ENCODE measurements around the gene GABRB1.
"Not testable (repeated sequence)": the region's sequence is repeated elsewhere in the genome, so short reads cannot be mapped to it uniquely, and the experiment has no call there.

The GABRB1 gene

GRCh38 chr4:47315346-47315745 lies 284.0 kb downstream of the GABRB1 start:
- DNase-seq = peak in 2 of 3 donors; percentile 0 to 9

GRCh38 chr4:47326025-47326424 lies 294.7 kb downstream of the GABRB1 start:
- no peak for DNase-seq

GRCh38 chr4:47330866-47331265 lies 299.5 kb downstream of the GABRB1 start:
- DNase-seq = no peak

GRCh38 chr4:47334652-47335051 lies 303.3 kb downstream of the GABRB1 start:
- no peak for DNase-seq

GRCh38 chr4:47337893-47338292 lies 306.5 kb downstream of the GABRB1 start:
- DNase-seq = no peak

GRCh38 chr4:47340914-47341313 lies 309.5 kb downstream of the GABRB1 start:
- DNase-seq = no peak

- DNase-seq = no peak
Measured at GRCh38 chr4:47342796-47343195, 311.4 kb downstream of the GABRB1 start.

- no peak for DNase-seq
Measured at GRCh38 chr4:47349326-47349725, 318.0 kb downstream of the GABRB1 start.

- DNase-seq = no peak
Measured at GRCh38 chr4:47355568-47355967, 324.2 kb downstream of the GABRB1 start.

- DNase-seq = no peak
Measured at GRCh38 chr4:47359891-47360290, 328.5 kb downstream of the GABRB1 start.

- peak in 2 of 3 donors; percentile 7 to 27 for DNase-seq
Measured at GRCh38 chr4:47367761-47368160, 336.4 kb downstream of the GABRB1 start.

GRCh38 chr4:47368211-47368610 lies 336.8 kb downstream of the GABRB1 start:
- no peak for DNase-seq

- no peak for DNase-seq
Measured at GRCh38 chr4:47372561-47372960, 341.2 kb downstream of the GABRB1 start.

GRCh38 chr4:47373174-47373573 lies 341.8 kb downstream of the GABRB1 start:
- DNase-seq = peak in 2 of 3 donors; percentile 34 to 36

- peak in 1 of 3 donors; percentile 1 for DNase-seq
Measured at GRCh38 chr4:47373709-47374108, 342.3 kb downstream of the GABRB1 start.

GRCh38 chr4:47374477-47374876 lies 343.1 kb downstream of the GABRB1 start:
- DNase-seq = no peak

- DNase-seq = not testable (repeated sequence)
Measured at GRCh38 chr4:47378021-47378530, 346.7 kb downstream of the GABRB1 start.

- DNase-seq = no peak
Measured at GRCh38 chr4:47381172-47381571, 349.8 kb downstream of the GABRB1 start.

- DNase-seq = no peak
Measured at GRCh38 chr4:47382846-47383360, 351.5 kb downstream of the GABRB1 start.

GRCh38 chr4:47383829-47384427 lies 352.6 kb downstream of the GABRB1 start:
- peak; percentile 47 to 72 (median 64) for DNase-seq

GRCh38 chr4:47386146-47386545 lies 354.8 kb downstream of the GABRB1 start:
- no peak for DNase-seq

- no peak for DNase-seq
Measured at GRCh38 chr4:47386561-47387235, 355.3 kb downstream of the GABRB1 start.

- DNase-seq = no peak
Measured at GRCh38 chr4:47390428-47391125, 359.2 kb downstream of the GABRB1 start.

GRCh38 chr4:47391256-47391655 lies 359.9 kb downstream of the GABRB1 start:
- DNase-seq = no peak
